MCF 10A (cell line): ENCODE data around the gene TMEM87B. TPM values are rescaled to one million over a fixed set of nuclear protein-coding genes. Genes with fewer than 3 reads are reported as not detected.

Source experiments
- BruUV-seq: library from RNA; stranded (reverse); fragments of 400-500 nt; replicated peaks from 2 replicates; lab custom pipeline; 2021; lab: Mats Ljungman, UMichigan
- CTCF ChIA-PET: fragments of 300-600 bp; sonication (Branson Sonifier 250); formaldehyde crosslinking; extraction: SDS; loops from one replicate; lab custom pipeline; 2021; ENCODE audit warnings: antibody characterized with exemption, inconsistent platforms; lab: Yijun Ruan, JAX
- POLR2A ChIA-PET: fragments of 300-600, 350-650 bp; sonication (Branson Sonifier 250); formaldehyde crosslinking; extraction: SDS; loops from one replicate; lab custom pipeline; 2020; ENCODE audit warnings: antibody characterized with exemption, inconsistent platforms; lab: Yijun Ruan, JAX
- DNase-seq: peaks from one replicate; pipeline ENCODE4 v3.0.0-alpha.2; 2018; ENCODE audit not compliant: unreplicated experiment
- H3K27ac Mint-ChIP-seq: one replicate; pipeline ENCODE4 v1.8.0; 2022; ENCODE audit warnings: mild to moderate bottlenecking, low read depth, mixed read lengths; ENCODE audit not compliant: unreplicated experiment
- H3K27me3 Mint-ChIP-seq: one replicate; pipeline ENCODE4 v1.8.0; 2022; ENCODE audit warnings: mixed read lengths; ENCODE audit not compliant: insufficient read depth, unreplicated experiment
- H3K36me3 Mint-ChIP-seq: one replicate; pipeline ENCODE4 v1.8.0; 2022; ENCODE audit warnings: mild to moderate bottlenecking, moderate library complexity, mixed read lengths; ENCODE audit not compliant: insufficient read depth, unreplicated experiment
- H3K4me1 Mint-ChIP-seq: one replicate; pipeline ENCODE4 v1.8.0; 2022; ENCODE audit warnings: mixed read lengths; ENCODE audit not compliant: insufficient read depth, unreplicated experiment
- H3K4me3 Mint-ChIP-seq: one replicate; pipeline ENCODE4 v1.8.0; 2022; ENCODE audit warnings: mild to moderate bottlenecking, moderate library complexity, mixed read lengths; ENCODE audit not compliant: unreplicated experiment
- H3K9me3 Mint-ChIP-seq: one replicate; pipeline ENCODE4 v1.8.0; 2022; ENCODE audit warnings: mixed read lengths; ENCODE audit not compliant: unreplicated experiment
- CTCF ChIP-seq: fragments of 200-600 bp; IDR thresholded peaks from one replicate; pipeline ENCODE4 v1.8.0; 2022; ENCODE audit warnings: antibody characterized with exemption, mild to moderate bottlenecking; ENCODE audit not compliant: unreplicated experiment
- intact Hi-C: fragments of 100-400 bp; cut with micrococcal nuclease; formaldehyde crosslinking; loops from 2 replicates; pipeline ENCODE4 v1.14.1; 2022
- total RNA-seq: library from RNA; stranded (reverse); gene quantifications from 2 replicates; pipeline ENCODE4 v1.2.3, GENCODE V29; 2022

The TMEM87B gene
- total RNA-seq, 1 experiment from 2014 or later = 29.1 TPM

GRCh38 chr2:112140205-112140802, 85.2 kb downstream of the TMEM87B start:
- ChIA-PET CTCF (interaction anchor here (0.8 kb wide), 1 partner anchor 361 kb away, joined by 4 read pairs; no protein-coding TSS in a partner anchor), POLR2A (no interaction called here)
- H3K4me1 Mint-ChIP-seq = no peaks in the 10 kb centered on the region
- H3K4me3 Mint-ChIP-seq = no peak overlapping the region
- H3K27me3 Mint-ChIP-seq = no peaks in the 10 kb centered on the region
- no peaks in the 10 kb centered on the region for H3K9me3 Mint-ChIP-seq
- DNase-seq = no peak
- TF ChIP-seq CTCF = no peak
- BruUV-seq = no TSS peak
- intact Hi-C loops = no loop called here
- no peak overlapping the region for H3K27ac Mint-ChIP-seq
- H3K36me3 Mint-ChIP-seq = no peaks in the 10 kb centered on the region

GRCh38 chr2:112140899-112141625, 86.0 kb downstream of the TMEM87B start:
- Mint-ChIP-seq H3K36me3 (no peaks in the 10 kb centered on the region), H3K9me3 (no peaks in the 10 kb centered on the region), H3K27ac (no peak overlapping the region), H3K4me1 (no peaks in the 10 kb centered on the region), H3K4me3 (no peak overlapping the region), H3K27me3 (no peaks in the 10 kb centered on the region)
- no peak for DNase-seq
- ChIA-PET CTCF (interaction anchor here (0.8 kb wide), 1 partner anchor 361 kb away, joined by 4 read pairs; no protein-coding TSS in a partner anchor), POLR2A (no interaction called here)
- intact Hi-C loops = no loop called here
- no peak for TF ChIP-seq CTCF
- no TSS peak for BruUV-seq

- H3K4me3 Mint-ChIP-seq = no peak overlapping the region
- CTCF ChIA-PET = no interaction called here
- BruUV-seq = no TSS peak
- H3K27me3 Mint-ChIP-seq = no peaks in the 10 kb centered on the region
- no peak for TF ChIP-seq CTCF
- no peaks in the 10 kb centered on the region for H3K9me3 Mint-ChIP-seq
- H3K4me1 Mint-ChIP-seq = no peaks in the 10 kb centered on the region
- H3K36me3 Mint-ChIP-seq = no peaks in the 10 kb centered on the region
- H3K27ac Mint-ChIP-seq = no peak overlapping the region
- intact Hi-C loops = no loop called here
- DNase-seq = no peak
- POLR2A ChIA-PET = no interaction called here
These were observed 86.5 kb downstream of the TMEM87B start for GRCh38 chr2:112141626-112142007.

GRCh38 chr2:112142525-112143078, 87.5 kb downstream of the TMEM87B start:
- H3K4me3 Mint-ChIP-seq = no peak overlapping the region
- ChIA-PET CTCF (no interaction called here), POLR2A (no interaction called here)
- no peak for DNase-seq
- intact Hi-C loops = no loop called here
- no peak for TF ChIP-seq CTCF
- no peaks in the 10 kb centered on the region for H3K4me1 Mint-ChIP-seq
- H3K36me3 Mint-ChIP-seq = no peaks in the 10 kb centered on the region
- no peaks in the 10 kb centered on the region for H3K9me3 Mint-ChIP-seq
- no peaks in the 10 kb centered on the region for H3K27me3 Mint-ChIP-seq
- BruUV-seq = no TSS peak
- no peak overlapping the region for H3K27ac Mint-ChIP-seq
